ENCODE results near the gene SDS.

SDS gene

DNA sequence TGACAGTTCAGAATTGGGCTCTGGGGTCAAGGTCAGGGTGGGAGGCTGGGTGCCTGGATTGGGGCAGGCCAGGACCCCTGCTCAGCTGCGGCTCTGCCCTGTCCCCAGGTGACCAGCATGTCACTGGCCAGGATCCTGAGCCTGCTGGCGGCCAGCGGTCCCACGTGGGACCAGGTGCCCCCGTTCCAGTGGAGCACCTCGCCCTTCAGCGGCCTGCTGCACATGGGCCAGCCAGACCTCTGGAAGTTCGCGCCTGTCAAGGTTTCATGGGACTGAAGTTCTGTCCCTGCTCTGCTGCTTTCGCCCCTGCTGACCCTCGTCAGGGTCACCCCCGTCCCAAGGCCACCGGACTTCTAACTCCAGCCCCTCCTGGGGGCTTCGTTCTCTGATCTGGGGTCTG lies 15.3 kb downstream of the SDS start:
- no peaks in the 10 kb centered on the region for H3K4me1 ChIP-seq (ENCODE audit: insufficient read depth, low read length, severe bottlenecking)
- H3K4me3 ChIP-seq (ENCODE audit: low read depth, low read length, poor library complexity, severe bottlenecking) = no peak overlapping the region
- no peaks in the 10 kb centered on the region for H3K27me3 ChIP-seq (ENCODE audit: insufficient read depth, low read length)
- no peaks in the 10 kb centered on the region for H3F3A ChIP-seq (ENCODE audit: insufficient read depth, low read length)
- no peaks in the 10 kb centered on the region for H4K20me1 ChIP-seq (ENCODE audit: insufficient read depth, low read length)
- H3K9ac ChIP-seq (ENCODE audit: low read length) = no peak overlapping the region
- H3K9me2 ChIP-seq (ENCODE audit: low read depth, low read length) = no peaks in the 10 kb centered on the region
- H3K36me3 ChIP-seq (ENCODE audit: insufficient read depth, low read length) = peaks cover 14% of the 10 kb centered on the region
- no peak overlapping the region for H3K4me2 ChIP-seq (ENCODE audit: low read length)
- TF ChIP-seq, protein P1, sequence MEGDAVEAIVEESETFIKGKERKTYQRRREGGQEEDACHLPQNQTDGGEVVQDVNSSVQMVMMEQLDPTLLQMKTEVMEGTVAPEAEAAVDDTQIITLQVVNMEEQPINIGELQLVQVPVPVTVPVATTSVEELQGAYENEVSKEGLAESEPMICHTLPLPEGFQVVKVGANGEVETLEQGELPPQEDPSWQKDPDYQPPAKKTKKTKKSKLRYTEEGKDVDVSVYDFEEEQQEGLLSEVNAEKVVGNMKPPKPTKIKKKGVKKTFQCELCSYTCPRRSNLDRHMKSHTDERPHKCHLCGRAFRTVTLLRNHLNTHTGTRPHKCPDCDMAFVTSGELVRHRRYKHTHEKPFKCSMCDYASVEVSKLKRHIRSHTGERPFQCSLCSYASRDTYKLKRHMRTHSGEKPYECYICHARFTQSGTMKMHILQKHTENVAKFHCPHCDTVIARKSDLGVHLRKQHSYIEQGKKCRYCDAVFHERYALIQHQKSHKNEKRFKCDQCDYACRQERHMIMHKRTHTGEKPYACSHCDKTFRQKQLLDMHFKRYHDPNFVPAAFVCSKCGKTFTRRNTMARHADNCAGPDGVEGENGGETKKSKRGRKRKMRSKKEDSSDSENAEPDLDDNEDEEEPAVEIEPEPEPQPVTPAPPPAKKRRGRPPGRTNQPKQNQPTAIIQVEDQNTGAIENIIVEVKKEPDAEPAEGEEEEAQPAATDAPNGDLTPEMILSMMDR (IDR thresholded peaks at IDR 0.05; ENCODE audit: low read length) = no peak
- H3K27ac ChIP-seq (ENCODE audit: low read depth, low read length, poor library complexity, severe bottlenecking) = no peak overlapping the region
- H3K9me3 ChIP-seq (ENCODE audit: low read length) = no peaks in the 10 kb centered on the region
- no peak overlapping the region for H2AFZ ChIP-seq (ENCODE audit: low read length)
- H3K79me2 ChIP-seq (ENCODE audit: insufficient read depth, low read length) = no peaks in the 10 kb centered on the region

DNA sequence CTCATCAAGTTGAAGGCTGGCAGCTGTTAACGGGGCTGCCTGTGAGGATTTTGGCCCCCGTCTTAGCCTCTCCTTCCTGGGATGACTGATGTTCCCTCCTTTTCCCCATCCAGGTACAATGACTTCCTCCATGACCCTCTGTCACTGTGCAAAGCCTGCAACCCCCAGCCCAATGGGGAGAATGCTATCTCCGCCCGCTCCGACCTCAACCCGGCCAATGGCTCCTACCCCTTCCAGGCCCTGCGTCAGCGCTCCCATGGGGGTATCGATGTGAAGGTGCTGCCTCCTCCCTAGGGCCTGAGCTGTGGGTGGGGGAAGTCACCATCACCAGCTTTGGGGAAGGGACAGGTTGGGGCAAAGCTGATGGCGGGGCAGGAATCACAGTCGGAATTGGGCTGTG lies 16.1 kb downstream of the SDS start:
- Histone ChIP-seq H4K20me1 (ENCODE audit: insufficient read depth, low read length) (no peaks in the 10 kb centered on the region), H3K9me3 (ENCODE audit: low read length) (no peaks in the 10 kb centered on the region), H3K9me2 (ENCODE audit: low read depth, low read length) (no peaks in the 10 kb centered on the region), H3F3A (ENCODE audit: insufficient read depth, low read length) (no peaks in the 10 kb centered on the region), H3K4me1 (ENCODE audit: insufficient read depth, low read length, severe bottlenecking) (no peaks in the 10 kb centered on the region), H3K9ac (ENCODE audit: low read length) (no peak overlapping the region), H3K79me2 (ENCODE audit: insufficient read depth, low read length) (no peaks in the 10 kb centered on the region), H3K4me2 (ENCODE audit: low read length) (no peak overlapping the region), H3K27me3 (ENCODE audit: insufficient read depth, low read length) (no peaks in the 10 kb centered on the region), H3K36me3 (ENCODE audit: insufficient read depth, low read length) (peaks cover 14% of the 10 kb centered on the region), H3K4me3 (ENCODE audit: low read depth, low read length, poor library complexity, severe bottlenecking) (no peak overlapping the region), H2AFZ (ENCODE audit: low read length) (no peak overlapping the region), H3K27ac (ENCODE audit: low read depth, low read length, poor library complexity, severe bottlenecking) (no peak overlapping the region)
- TF ChIP-seq, protein P1 (IDR thresholded peaks at IDR 0.05; ENCODE audit: low read length) = no peak
- TF ChIP-seq EZH2 (IDR thresholded peaks at IDR 0.05; ENCODE audit: borderline replicate concordance, low read length) = no peak

DNA sequence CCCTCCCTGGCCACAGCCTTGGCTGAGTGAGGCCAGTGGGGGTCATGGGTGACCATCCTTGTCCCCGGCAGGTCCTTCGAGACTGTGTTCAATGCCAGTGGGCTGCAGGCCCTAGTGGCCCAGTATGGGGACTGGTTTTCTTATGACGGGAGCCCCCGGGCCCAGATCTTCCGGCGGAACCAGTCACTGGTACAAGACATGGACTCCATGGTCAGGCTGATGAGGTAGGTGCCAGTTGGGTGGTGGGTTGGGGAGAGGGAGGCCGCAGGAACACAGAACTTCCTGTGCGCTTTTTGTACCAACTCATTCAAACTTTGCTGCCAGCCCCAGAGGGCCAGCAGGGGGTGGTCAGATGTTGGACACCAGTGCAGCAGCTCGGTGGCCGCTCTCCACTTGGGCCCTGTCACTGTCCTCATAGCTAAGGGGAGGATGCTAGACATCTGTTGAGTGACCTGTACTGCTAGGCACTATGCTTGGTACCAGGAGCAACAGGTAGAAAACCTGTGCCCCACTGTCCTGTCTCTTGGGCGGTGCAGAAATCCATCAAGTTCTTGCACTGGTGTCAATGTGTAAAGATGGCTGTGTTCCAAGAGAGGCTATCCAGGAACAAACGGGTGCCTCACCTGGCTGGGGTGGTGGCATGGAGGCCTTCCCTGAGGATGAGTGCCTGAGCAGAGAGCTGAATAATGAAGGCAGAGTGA lies 16.7 kb downstream of the SDS start:
- no peaks in the 10 kb centered on the region for H4K20me1 ChIP-seq (ENCODE audit: insufficient read depth, low read length)
- H3F3A ChIP-seq (ENCODE audit: insufficient read depth, low read length) = no peaks in the 10 kb centered on the region
- H3K9me2 ChIP-seq (ENCODE audit: low read depth, low read length) = no peaks in the 10 kb centered on the region
- H3K4me2 ChIP-seq (ENCODE audit: low read length) = no peak overlapping the region
- peaks cover 14% of the 10 kb centered on the region for H3K36me3 ChIP-seq (ENCODE audit: insufficient read depth, low read length)
- no peak overlapping the region for H3K9ac ChIP-seq (ENCODE audit: low read length)
- TF ChIP-seq EZH2 (IDR thresholded peaks at IDR 0.05; ENCODE audit: borderline replicate concordance, low read length) = no peak
- TF ChIP-seq, protein P1 (IDR thresholded peaks at IDR 0.05; ENCODE audit: low read length) = no peak
- no peaks in the 10 kb centered on the region for H3K27me3 ChIP-seq (ENCODE audit: insufficient read depth, low read length)
- no peak overlapping the region for H2AFZ ChIP-seq (ENCODE audit: low read length)
- H3K27ac ChIP-seq (ENCODE audit: low read depth, low read length, poor library complexity, severe bottlenecking) = no peak overlapping the region
- no peaks in the 10 kb centered on the region for H3K79me2 ChIP-seq (ENCODE audit: insufficient read depth, low read length)
- H3K9me3 ChIP-seq (ENCODE audit: low read length) = no peaks in the 10 kb centered on the region
- no peak overlapping the region for H3K4me3 ChIP-seq (ENCODE audit: low read depth, low read length, poor library complexity, severe bottlenecking)
- no peaks in the 10 kb centered on the region for H3K4me1 ChIP-seq (ENCODE audit: insufficient read depth, low read length, severe bottlenecking)
